ENCODE results near the gene LARGE1. TPM values are rescaled to one million over a fixed set of nuclear protein-coding genes. Genes with fewer than 3 reads are reported as not detected.

Gene LARGE1
- total RNA-seq, 3 donors from 2014 or later = 23.6 to 27.8 (median 26.1) TPM

DNA sequence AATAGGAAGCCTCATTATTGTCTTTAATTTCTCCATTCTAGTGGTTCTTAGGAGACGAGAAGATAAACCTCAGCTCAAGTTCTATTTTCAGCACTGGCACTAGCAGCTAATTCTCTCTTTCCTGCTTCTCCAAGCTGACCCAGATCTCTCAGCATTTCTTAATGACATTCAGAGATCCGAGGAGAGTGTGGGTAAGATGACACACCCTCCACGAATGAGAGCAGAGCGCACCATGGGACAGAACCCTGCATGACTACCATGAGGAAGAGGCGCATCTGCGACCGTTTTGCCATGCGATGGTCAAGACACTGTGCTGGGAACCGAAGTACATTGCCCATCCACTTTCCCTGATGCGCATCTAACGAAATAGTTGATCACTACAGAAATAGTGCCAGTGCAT lies 241.8 kb downstream of the LARGE1 start:
- DNase-seq (ENCODE audit: low spot score in 2 of 2) = no peak
- no peaks in the 10 kb centered on the region for H3K27me3 ChIP-seq
- TF ChIP-seq, protein P1, sequence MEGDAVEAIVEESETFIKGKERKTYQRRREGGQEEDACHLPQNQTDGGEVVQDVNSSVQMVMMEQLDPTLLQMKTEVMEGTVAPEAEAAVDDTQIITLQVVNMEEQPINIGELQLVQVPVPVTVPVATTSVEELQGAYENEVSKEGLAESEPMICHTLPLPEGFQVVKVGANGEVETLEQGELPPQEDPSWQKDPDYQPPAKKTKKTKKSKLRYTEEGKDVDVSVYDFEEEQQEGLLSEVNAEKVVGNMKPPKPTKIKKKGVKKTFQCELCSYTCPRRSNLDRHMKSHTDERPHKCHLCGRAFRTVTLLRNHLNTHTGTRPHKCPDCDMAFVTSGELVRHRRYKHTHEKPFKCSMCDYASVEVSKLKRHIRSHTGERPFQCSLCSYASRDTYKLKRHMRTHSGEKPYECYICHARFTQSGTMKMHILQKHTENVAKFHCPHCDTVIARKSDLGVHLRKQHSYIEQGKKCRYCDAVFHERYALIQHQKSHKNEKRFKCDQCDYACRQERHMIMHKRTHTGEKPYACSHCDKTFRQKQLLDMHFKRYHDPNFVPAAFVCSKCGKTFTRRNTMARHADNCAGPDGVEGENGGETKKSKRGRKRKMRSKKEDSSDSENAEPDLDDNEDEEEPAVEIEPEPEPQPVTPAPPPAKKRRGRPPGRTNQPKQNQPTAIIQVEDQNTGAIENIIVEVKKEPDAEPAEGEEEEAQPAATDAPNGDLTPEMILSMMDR (IDR thresholded peaks at IDR 0.05) = no peak
- no peak for TF ChIP-seq POLR2A (IDR thresholded peaks at IDR 0.05)
- TF ChIP-seq POLR2AphosphoS5 (IDR thresholded peaks at IDR 0.05) = no peak
- no peak overlapping the region for H3K27ac ChIP-seq
- H3K4me3 ChIP-seq = no peak overlapping the region
- H3K4me1 ChIP-seq = no peaks in the 10 kb centered on the region
- no peaks in the 10 kb centered on the region for H3K9me3 ChIP-seq
- H3K36me3 ChIP-seq = no peaks in the 10 kb centered on the region
- intact Hi-C loops (cut with DNase I; ENCODE audit: low total_unique reads) = no loop called here

DNA sequence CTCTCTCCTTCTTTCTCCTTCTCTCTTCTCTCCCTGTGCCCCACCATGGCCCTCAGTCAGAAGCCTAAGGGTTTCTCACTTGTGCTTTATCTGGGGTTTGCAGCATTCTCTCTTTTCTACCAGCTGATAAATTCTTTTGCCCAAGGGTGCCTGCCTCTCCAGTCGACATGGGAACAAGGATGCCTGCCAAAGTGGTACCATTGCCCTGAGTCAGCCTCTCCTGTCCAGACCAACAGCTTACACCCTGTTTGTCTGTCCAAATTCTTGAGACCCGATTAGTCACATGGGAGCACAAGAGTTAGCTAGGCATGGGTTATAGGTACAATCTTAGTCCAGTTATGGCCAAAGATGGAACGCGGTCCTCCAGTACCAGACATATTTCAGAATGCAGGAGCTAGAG lies 242.7 kb downstream of the LARGE1 start:
- intact Hi-C loops (cut with DNase I; ENCODE audit: low total_unique reads) = no loop called here
- Histone ChIP-seq H3K4me1 (no peaks in the 10 kb centered on the region), H3K27me3 (no peaks in the 10 kb centered on the region), H3K9me3 (no peaks in the 10 kb centered on the region), H3K4me3 (no peak overlapping the region), H3K27ac (no peak overlapping the region), H3K36me3 (no peaks in the 10 kb centered on the region)
- TF ChIP-seq POLR2AphosphoS5 (IDR thresholded peaks at IDR 0.05) (no peak), POLR2A (IDR thresholded peaks at IDR 0.05) (no peak)
- TF ChIP-seq, protein P1 (IDR thresholded peaks at IDR 0.05) = no peak
- DNase-seq (ENCODE audit: low spot score in 2 of 2) = no peak

DNA sequence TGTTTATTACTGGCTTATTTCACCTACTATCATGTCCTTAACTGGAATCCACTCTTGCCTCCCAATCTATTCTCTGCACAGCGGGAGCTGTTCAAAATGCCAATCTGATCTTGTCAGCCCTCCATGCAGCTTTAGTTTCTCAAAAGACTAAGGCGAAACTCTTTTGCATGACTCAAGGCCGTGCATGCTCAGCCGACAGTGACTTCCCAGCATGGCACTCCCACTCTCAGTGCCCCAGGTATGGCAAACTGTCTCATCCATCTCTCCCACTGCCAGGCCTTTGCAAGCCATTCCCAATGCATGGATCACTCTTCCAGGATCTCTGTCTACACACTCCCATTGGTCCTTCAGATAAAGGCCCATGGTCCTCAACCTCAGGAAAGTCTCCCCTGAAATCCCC lies 245.9 kb downstream of the LARGE1 start:
- no peak for DNase-seq (ENCODE audit: low spot score in 2 of 2)
- no peak for TF ChIP-seq POLR2AphosphoS5 (IDR thresholded peaks at IDR 0.05)
- Histone ChIP-seq H3K36me3 (no peaks in the 10 kb centered on the region), H3K9me3 (no peaks in the 10 kb centered on the region), H3K4me3 (no peak overlapping the region), H3K27ac (no peak overlapping the region), H3K27me3 (no peaks in the 10 kb centered on the region), H3K4me1 (no peaks in the 10 kb centered on the region)
- intact Hi-C loops (cut with DNase I; ENCODE audit: low total_unique reads) = loop anchor here (5.0 kb wide), 1 partner anchor 853 kb away; no protein-coding TSS in a partner anchor

DNA sequence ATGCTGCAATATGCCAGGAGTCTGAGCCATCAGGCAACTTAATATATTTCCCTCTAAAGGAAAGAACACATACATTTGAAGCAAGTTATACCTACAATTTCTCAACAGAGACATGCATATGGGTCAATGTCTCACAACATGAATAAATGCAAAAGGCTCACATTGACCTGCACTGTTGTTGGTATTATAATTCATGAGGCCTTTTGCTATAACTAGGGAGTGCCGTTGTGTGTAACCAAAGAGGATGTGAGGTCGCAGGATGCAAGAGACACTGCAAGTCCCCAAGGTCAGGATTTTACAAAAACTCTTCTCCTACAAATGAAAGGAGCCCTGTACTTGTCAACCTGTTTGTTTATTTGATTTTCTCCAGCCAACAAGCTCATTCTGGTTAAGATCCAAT lies 250.5 kb downstream of the LARGE1 start:
- H3K4me1 ChIP-seq = no peaks in the 10 kb centered on the region
- DNase-seq (ENCODE audit: low spot score in 2 of 2) = no peak
- intact Hi-C loops (cut with DNase I; ENCODE audit: low total_unique reads) = loop anchor here (5.0 kb wide), 1 partner anchor 858 kb away; no protein-coding TSS in a partner anchor
- H3K27me3 ChIP-seq = no peaks in the 10 kb centered on the region
- no peaks in the 10 kb centered on the region for H3K36me3 ChIP-seq
- no peak overlapping the region for H3K27ac ChIP-seq
- H3K9me3 ChIP-seq = no peaks in the 10 kb centered on the region
- H3K4me3 ChIP-seq = no peak overlapping the region
- TF ChIP-seq POLR2A (IDR thresholded peaks at IDR 0.05) = no peak
- TF ChIP-seq, protein P1 (IDR thresholded peaks at IDR 0.05) = no peak

DNA sequence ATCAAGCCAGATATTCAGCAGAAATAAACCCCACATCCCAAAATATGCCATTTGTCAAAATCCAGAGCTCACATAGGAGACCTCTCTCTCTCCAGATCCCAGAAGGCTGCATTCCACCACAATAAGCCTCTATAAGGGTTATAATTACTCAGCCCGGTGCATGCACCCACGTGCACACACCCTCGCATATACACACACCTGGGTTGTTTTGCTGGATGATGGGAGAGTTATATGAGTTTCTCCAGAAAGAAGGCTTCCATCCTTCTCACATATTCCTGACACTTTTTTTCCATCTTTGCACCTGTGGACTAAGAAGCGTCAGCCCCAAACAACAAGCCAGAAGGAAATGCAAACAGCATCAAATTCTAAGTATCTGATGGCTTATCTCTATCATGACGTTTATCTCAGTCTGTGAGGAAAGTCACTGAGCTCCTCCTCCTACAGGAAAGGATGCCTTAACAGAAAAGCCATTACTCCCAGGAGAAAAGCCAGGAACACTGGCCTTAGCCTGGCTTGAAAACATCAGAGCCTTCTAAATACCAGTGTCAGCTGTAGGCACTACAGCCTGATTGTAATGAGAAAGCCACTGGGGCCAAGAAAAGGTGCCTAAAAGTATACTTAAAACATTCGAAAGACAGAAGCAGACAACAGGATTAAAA lies 253.2 kb downstream of the LARGE1 start:
- H3K27me3 ChIP-seq = no peaks in the 10 kb centered on the region
- H3K4me3 ChIP-seq = no peak overlapping the region
- intact Hi-C loops (cut with DNase I; ENCODE audit: low total_unique reads) = no loop called here
- no peak overlapping the region for H3K27ac ChIP-seq
- no peaks in the 10 kb centered on the region for H3K36me3 ChIP-seq
- no peak for DNase-seq (ENCODE audit: low spot score in 2 of 2)
- TF ChIP-seq POLR2A (IDR thresholded peaks at IDR 0.05) (no peak), POLR2AphosphoS5 (IDR thresholded peaks at IDR 0.05) (no peak)
- TF ChIP-seq, protein P1 (IDR thresholded peaks at IDR 0.05) = no peak
- no peaks in the 10 kb centered on the region for H3K9me3 ChIP-seq
- H3K4me1 ChIP-seq = no peaks in the 10 kb centered on the region
